ENCODE data around the gene IGSF9B. TPM values are rescaled to one million over a fixed set of nuclear protein-coding genes. Genes with fewer than 3 reads are reported as not detected.

The IGSF9B gene
- total RNA-seq, 1 donor from 2014 or later, result 13.1 TPM

GRCh38 chr11:133946051-133946450 lies 10.7 kb downstream of the IGSF9B start:
- H3K36me3 ChIP-seq (ENCODE audit: insufficient read depth, low read length), result no peaks in the 10 kb centered on the region
- no peak overlapping the region for H3K4me3 ChIP-seq (ENCODE audit: insufficient read depth, low read depth, low read length)
- no peaks in the 10 kb centered on the region for H3K9me3 ChIP-seq (ENCODE audit: insufficient read depth, low read depth, low read length)
- FAIRE-seq, result no peak
- peak overlapping the region; percentile 83 for H3K4me2 ChIP-seq (ENCODE audit: low read length)
- no peaks in the 10 kb centered on the region for H3K79me2 ChIP-seq (ENCODE audit: insufficient read depth, low read length)
- H3K9ac ChIP-seq (ENCODE audit: low read length), result peak overlapping the region; percentile 46
- peaks cover 31% of the 10 kb centered on the region for H3K4me1 Mint-ChIP-seq (ENCODE audit: low read depth, unreplicated experiment)
- H3K27ac ChIP-seq (ENCODE audit: low read depth, low read length), result peak overlapping the region; percentile 25
- peaks cover 4% of the 10 kb centered on the region for H3K36me3 Mint-ChIP-seq (ENCODE audit: low read depth, unreplicated experiment)
- H3K4me3 Mint-ChIP-seq (ENCODE audit: unreplicated experiment), result no peak overlapping the region
- H3K27me3 Mint-ChIP-seq (ENCODE audit: low read depth, unreplicated experiment), result no peaks in the 10 kb centered on the region
- H3K9me3 Mint-ChIP-seq (ENCODE audit: unreplicated experiment), result no peaks in the 10 kb centered on the region
- DNase-seq (ENCODE audit: low read depth), result no peak
- H4K20me1 ChIP-seq (ENCODE audit: insufficient read depth, low read length), result peaks cover 13% of the 10 kb centered on the region
- no peaks in the 10 kb centered on the region for H3K27me3 ChIP-seq (ENCODE audit: insufficient read depth, low read length)
- H3K27ac Mint-ChIP-seq (ENCODE audit: unreplicated experiment), result no peak overlapping the region
- peaks cover 30% of the 10 kb centered on the region for H3K4me1 ChIP-seq (ENCODE audit: insufficient read depth, low read length)
- no peak overlapping the region for H2AFZ ChIP-seq (ENCODE audit: low read depth, low read length)
- no peak for TF ChIP-seq CTCF (IDR thresholded peaks at IDR 0.05; ENCODE audit: insufficient read depth, low read depth, low read length)
- TF ChIP-seq EZH2 (IDR thresholded peaks at IDR 0.05; ENCODE audit: insufficient read depth, low read length), result no peak

- peak overlapping the region; percentile 83 for H3K4me2 ChIP-seq (ENCODE audit: low read length)
- Mint-ChIP-seq H3K4me1 (ENCODE audit: low read depth, unreplicated experiment) (peaks cover 27% of the 10 kb centered on the region), H3K36me3 (ENCODE audit: low read depth, unreplicated experiment) (peaks cover 4% of the 10 kb centered on the region), H3K27me3 (ENCODE audit: low read depth, unreplicated experiment) (no peaks in the 10 kb centered on the region), H3K4me3 (ENCODE audit: unreplicated experiment) (no peak overlapping the region), H3K27ac (ENCODE audit: unreplicated experiment) (no peak overlapping the region), H3K9me3 (ENCODE audit: unreplicated experiment) (no peaks in the 10 kb centered on the region)
- H4K20me1 ChIP-seq (ENCODE audit: insufficient read depth, low read length), result peaks cover 13% of the 10 kb centered on the region
- FAIRE-seq (no peak), DNase-seq (ENCODE audit: low read depth) (peak; percentile 64)
- no peaks in the 10 kb centered on the region for H3K36me3 ChIP-seq (ENCODE audit: insufficient read depth, low read length)
- peaks cover 28% of the 10 kb centered on the region for H3K4me1 ChIP-seq (ENCODE audit: insufficient read depth, low read length)
- no peaks in the 10 kb centered on the region for H3K9me3 ChIP-seq (ENCODE audit: insufficient read depth, low read depth, low read length)
- peak overlapping the region; percentile 33 for H3K27ac ChIP-seq (ENCODE audit: low read depth, low read length)
- H3K4me3 ChIP-seq (ENCODE audit: insufficient read depth, low read depth, low read length), result peak overlapping the region; percentile 33
- H2AFZ ChIP-seq (ENCODE audit: low read depth, low read length), result peak overlapping the region; percentile 71
- H3K27me3 ChIP-seq (ENCODE audit: insufficient read depth, low read length), result no peaks in the 10 kb centered on the region
- H3K9ac ChIP-seq (ENCODE audit: low read length), result peak overlapping the region; percentile 46
- no peak for TF ChIP-seq EZH2 (IDR thresholded peaks at IDR 0.05; ENCODE audit: insufficient read depth, low read length)
- no peak for TF ChIP-seq CTCF (IDR thresholded peaks at IDR 0.05; ENCODE audit: insufficient read depth, low read depth, low read length)
- H3K79me2 ChIP-seq (ENCODE audit: insufficient read depth, low read length), result no peaks in the 10 kb centered on the region
Measured at GRCh38 chr11:133945087-133945974, 11.4 kb downstream of the IGSF9B start.
